ENCODE data around the gene ABCA4.

ABCA4 gene

DNA sequence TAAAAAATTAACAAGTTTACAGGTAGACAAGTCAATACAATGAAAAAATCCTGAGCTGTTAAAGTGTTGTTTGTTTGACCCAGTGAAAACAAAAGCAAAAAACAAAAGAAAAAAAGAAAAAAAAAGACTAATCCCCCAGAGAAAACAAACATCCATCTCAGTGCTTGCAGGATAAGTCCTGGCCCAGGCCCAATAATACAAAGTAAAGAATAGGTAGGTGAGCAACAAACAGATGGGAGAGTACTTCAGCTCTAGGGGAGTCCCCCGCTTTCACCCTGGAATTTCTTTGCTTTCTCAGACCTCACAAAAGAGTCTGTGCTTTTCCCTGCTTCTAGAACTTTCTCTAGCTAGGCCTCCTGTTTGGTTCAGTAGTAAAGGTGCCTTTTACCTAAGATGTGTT is 70.3 kb downstream of the ABCA4 start:
- DNase-seq (ENCODE audit: low read depth in 2 of 2), result no peak

DNA sequence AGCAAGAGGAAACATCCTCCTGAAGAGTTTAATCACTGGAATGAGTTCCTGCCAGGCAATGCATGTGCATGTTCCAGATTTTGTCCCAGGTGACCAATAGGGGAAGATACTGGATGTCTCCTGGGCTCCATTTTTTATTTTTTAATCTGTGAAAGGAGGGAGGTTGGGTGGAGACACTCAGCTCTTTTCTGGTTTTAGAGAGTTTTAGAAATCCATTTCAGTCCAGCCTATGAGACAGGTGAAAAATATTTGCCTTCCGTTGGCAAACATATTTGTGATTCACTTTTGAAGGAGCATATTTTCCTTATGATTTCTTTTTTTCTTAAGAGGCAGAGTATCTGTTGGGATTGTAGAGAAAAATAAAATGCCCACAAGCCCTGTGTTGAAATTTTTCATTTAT is 70.7 kb downstream of the ABCA4 start:
- no peak for DNase-seq (ENCODE audit: low read depth in 2 of 2)

DNA sequence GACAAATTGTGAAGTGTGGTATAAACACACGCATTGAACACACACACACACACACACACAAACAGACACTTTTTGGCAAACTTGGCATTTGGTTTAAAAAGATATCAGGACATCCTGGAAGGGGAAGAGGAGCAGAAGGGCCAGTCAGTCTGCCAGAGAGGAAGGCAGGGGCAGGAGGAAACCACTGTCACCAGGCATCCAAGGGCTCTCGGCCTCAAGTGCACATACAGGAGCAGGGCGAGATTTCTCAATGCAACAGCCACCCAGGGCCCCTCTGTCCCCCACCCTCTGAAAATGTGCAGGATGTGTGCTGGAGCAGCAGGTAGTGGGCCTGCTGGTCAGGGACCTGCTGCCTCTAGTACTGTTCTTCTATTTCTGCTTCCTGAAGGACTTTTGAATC is 71.2 kb downstream of the ABCA4 start:
- no peak for DNase-seq (ENCODE audit: low read depth in 2 of 2)

DNA sequence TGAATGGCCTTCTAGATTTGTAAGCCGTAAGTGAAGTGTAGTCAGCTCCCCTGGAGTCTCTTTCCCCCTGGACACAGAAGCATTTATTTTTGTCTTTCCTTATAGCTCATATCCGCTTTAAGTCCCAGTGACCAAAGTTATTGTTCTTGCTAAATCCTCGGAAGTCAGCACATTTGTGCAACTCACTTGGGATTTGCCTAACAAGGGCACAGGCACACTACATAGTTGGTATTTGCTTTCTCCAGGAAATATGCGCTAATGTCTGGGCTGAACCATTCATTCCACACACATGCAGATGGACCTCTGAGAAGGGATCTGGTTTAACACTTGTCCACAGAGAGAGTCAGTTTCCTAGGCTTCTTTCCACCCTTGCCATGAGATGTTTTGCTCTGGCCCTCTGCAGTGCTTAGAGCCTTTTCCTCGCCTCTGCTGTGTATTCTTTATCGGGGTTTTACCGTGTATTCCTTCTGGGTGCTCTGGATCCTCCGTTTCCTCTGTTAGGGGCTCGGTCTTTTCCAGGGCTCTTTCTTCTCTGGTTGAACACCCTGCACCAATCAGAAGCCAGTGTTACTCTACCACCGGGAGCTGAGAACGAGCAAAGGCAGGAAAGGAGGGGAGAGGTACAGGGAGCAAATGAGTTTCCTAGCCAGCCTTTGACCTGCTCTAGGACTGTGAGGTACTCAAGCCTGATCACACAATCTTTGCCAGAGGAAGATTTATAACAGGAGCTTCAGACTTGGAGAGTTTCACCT is 72.4 kb downstream of the ABCA4 start:
- DNase-seq (ENCODE audit: low read depth in 2 of 2), result no peak

DNA sequence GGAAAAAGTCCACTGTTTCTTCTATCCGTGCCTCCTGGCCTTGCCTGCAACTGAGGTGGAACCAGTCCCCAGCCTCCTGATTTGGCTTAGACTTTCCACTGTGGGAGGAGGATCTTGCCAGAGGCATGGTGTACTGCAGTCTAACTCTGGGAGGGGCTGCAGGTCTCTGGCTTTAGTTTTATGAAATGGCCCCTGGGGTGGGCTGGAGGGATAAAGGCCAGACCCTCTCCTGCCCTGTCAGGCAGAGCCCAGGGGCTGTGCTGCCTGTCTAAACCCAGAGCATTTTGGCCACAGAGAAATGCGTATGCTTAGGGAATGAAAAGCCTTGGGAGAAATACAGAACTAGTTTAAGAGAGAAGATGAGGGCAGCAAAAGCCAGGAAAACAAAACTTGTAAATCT is 73.0 kb downstream of the ABCA4 start:
- no peak for DNase-seq (ENCODE audit: low read depth in 2 of 2)

DNA sequence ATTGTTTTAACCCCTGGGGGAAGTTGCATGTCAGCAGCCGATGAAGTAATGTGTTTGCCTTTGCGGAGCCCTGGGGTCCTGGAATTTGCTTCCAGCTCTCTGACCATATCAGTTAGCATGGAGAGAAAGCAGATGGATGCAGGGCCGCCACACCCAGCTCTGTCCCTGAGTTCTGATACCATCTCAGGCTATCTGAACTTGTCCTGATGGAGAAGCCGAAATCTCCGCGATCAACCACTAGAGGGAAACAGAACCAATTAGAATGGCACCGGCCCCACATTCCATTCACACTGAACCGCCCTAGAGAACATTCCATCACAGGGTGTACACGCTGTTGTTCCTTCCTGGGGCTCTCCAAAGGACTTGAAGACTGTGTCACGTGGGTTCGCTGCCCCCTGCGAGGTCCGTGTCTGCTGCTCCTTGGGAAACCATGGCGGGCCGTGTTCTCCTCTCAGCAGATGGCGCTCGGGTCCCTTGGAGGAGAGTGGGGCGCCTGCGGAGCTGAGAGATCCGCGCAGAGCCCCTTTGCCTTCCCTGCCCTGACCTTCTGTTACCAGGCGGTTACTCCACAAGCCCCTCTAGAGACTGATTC is 75.4 kb downstream of the ABCA4 start:
- DNase-seq (ENCODE audit: low read depth in 2 of 2), result peak; percentile 11 to 33

DNA sequence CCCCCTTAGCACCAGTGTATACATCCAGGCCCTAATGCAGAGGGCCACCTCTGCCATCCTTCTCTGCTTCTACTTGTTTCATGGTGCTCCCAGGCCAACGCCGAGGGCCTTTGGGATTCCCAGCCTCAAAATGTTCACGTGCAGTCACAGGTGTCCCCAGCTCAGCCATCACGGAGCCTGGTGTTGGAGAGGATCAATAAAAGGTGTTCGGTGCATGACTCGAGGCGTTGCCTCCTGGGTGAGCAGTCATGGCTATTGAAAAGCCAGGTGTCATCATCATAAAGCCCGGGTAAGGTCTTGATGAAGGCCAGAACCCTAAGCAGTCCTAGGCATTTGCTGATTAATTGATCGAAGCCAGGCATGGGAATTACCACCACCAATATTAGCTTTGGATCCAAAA is 76.1 kb downstream of the ABCA4 start:
- no peak for DNase-seq (ENCODE audit: low read depth in 2 of 2)

DNA sequence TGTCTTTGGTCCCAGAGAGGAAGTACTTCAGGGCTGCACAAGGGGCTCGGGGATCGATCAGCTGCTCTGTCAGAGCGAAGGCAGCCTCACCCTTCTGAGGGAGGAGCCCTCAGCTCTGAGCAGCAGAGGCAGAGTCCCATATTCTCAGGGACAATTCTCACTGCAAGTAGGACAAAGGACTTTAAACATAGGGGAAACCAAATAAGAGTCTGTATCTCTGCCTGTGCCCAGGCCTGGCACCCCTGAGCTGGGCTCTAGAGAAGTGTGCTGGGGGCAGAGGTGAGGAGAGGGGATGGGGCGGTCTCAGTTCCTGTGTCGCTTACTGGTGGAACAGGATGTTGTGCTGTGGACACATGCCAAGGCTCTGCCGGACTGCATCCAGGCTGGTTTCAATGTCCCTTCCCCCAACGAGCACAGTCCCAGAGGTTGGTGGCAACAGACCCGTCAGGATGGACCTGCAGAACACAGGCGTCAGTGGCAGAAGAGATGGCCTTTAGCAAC is 76.6 kb downstream of the ABCA4 start:
- DNase-seq (ENCODE audit: low read depth in 2 of 2), result no peak

DNA sequence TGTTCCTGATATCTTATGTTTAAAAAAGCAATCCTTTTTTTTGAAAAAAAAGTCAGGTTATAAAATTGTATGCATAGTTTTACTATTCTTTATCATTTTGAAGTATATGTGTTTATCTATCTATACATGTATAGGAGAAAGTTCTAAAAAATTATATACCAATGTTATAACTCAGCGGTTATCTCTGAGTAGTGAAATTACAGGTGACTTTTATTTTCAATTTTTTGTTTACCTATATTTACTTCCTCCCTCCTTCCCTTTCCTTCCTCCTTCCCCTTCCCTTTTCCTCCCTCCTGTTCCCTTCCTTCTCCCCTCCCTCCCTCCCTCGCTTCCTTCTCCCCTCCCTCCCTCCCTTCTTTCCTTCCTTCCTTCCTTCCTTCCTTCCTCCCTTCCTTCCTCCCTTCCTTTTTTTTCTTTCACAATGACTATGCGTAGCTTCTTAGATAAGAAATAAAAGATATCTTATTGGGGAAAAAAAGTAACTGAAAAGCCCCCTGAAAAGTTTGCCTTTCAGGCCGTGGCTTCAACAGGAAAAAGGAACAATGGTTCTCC is 77.1 kb downstream of the ABCA4 start:
- no peak for DNase-seq (ENCODE audit: low read depth in 2 of 2)

DNA sequence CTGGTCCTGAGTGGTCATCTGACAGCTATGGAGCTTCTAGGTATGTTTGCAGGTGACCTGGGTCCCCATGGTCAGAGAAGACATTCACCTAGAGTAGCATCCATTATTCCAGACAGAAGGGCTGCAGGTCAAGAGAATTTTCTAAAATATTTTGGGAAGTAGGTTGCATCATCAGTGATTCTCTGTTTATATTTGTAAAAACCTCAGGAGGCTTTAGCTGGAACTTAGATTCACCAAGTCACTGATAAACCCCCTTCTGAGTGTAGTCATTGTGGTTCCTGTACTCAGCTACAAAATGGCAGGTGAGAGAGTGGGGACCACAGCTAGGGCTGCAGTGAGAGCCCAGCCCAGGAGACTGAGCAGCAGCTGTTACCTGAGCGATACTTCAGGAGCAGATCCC is 78.6 kb downstream of the ABCA4 start:
- no peak for DNase-seq (ENCODE audit: low read depth in 2 of 2)

DNA sequence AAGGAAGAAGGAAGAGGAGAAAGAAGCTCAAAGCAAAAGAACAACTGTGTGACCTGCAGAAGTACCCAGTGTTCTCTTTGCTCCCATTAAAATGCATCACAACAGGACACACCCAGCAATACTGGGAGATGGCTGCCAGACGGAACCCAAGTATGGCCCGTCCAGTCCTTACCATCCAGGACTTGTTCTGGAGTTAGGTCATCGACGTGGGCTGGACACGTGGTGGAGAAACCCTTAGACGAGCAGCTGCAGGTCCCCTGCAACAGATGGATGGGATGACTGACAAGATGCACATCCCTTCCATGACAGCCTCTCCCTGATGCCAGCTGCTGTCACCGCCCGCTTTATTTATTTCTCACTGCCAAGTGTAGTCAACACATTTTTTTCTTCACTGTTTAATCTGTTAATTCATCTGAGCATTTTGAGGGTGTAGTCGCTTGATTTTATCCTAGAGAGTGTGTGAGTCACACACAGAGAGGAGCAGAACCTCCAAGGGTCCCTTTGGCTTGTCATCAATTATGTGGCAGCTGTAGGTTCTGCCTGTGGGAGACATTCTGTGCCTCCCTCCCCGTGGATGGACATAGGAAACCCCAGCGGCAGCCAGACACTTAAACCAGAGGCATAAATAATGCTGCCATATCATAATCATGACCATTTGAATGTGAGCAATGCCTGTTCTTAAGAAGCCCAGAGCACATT is 80.9 kb downstream of the ABCA4 start:
- DNase-seq (ENCODE audit: low read depth in 2 of 2), result no peak

DNA sequence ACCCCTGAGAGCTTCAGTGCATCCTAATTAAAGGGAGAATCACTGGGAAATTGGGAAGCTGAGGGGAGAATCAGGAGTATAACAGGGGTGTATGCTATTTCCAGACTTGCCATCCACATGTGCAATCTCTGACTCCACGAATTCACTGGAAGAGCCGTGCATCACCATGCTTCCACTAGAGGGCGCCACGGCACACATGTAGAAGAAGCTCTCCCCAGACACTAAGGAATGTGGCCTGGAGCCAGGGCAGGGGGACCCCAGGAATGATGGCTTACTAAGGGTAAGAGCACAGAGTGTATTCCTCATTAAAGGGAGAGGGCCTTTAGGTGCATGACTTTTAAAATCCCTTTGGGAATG is 81.5 kb downstream of the ABCA4 start:
- peak; percentile 46 to 49 for DNase-seq (ENCODE audit: low read depth in 2 of 2)

DNA sequence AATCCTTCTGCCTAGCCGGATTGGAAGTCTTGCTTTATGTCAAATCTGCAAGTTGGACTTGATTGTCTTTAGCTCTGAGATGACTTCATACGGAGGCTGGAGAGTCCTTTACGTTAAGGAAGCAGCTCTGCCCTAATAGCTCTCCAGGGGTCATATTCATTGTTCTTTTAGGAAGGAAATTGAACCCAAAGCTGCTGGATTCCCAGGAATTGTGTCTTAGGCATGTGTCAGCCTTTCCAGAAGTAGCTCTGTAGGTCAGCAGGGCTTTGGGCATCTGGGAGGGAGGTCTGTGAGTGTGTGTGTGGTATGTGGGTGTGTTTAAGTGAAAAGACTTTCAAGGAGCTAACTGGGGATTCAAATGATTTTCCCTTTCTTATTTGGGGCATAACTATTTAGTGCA is 82.4 kb downstream of the ABCA4 start:
- no peak for DNase-seq (ENCODE audit: low read depth in 2 of 2)

DNA sequence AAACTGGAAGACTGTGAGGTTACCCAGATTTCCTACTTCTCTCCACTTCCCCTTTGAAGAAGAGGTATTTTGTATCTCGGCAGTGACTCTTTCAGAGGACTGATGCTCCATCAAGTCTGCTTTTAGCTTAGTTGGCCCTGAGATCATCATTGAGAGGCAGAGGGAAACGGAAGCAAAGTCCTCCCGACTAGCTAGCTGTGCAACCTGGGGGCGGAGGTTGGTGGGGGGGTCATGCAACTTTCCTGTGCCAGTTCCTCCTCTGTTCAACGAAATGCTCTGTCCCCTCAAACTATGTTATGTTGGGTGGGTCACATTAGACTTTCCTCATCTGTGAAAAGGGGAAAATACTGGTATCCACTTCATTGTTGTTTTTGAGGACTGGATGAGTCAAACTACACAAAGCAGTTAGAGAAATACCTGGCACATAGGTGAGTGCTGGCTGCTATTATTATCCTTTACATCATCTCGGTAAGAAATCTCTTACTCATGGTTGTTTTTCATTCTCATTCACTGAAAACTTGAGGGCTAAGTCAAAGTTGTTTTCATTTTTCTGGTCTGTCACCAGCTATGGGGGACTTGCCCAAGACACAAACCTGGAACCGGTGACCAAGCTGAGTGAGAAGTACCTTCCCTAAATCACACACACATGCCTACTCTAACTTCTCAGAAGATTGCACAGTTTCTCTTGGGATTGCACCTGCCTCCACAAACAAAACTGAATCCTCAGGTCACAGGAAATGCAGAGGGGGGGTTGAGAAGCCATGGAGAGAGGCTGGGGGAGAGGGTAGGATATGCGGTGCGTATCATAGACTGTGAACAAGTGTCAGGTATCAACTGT is 83.3 kb downstream of the ABCA4 start:
- no peak for DNase-seq (ENCODE audit: low read depth in 2 of 2)

DNA sequence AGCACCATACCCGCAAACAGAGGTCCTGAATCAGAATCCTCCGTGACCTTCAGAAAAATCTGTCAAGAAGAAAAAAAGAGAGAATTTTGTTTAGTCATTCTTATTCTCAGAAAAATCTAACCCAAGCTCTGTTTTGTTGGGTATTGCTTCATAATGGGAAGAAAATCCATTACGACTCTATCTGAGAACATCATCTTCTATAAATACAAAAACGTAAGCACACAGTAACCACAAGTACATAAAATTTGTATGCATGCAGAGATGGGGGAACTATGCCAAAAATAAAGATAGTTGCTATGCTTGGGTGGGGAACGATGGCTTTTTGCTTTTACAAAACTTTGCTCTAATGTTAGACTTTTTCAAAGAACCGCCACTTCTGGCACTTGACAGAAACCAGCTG is 84.2 kb downstream of the ABCA4 start:
- DNase-seq (ENCODE audit: low read depth in 2 of 2), result no peak

DNA sequence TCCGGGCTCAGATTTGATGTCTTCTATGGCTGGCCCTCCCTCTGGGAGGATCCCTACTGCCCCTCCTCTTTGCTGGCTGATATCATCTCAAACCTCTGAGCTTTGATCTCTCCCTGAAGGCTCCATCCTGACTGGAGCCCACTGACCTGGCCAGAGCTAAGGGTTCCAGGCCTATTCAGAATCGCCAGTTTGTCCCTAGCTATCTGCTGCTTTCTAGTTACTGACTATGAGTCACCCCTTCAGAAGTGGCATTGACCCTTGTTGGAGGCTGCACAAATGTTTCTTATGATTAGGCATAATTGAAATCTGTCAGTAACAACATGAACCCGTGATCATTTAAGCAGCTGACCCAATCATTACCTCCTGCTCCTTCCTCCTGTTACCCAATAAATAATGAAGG is 87.1 kb downstream of the ABCA4 start:
- no peak for DNase-seq (ENCODE audit: low read depth in 2 of 2)

DNA sequence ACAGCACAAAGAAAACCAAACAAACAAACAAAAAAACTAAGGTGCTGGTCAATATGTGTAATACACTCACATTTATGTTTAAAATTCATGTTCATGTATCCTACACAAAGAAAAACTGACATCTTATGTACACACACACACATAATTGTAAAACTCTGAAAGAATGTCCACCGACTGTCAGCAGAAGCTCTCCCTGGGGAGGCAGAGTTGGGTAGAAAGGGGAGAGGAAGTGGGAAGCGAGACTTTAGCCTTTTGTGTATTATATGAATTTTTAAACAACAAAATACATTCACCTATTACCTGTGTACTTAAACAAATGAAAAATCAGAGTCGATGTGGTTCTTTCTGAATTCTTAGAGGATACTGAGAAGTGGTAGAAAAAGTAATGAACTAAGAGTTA is 88.3 kb downstream of the ABCA4 start:
- no peak for DNase-seq (ENCODE audit: low read depth in 2 of 2)

DNA sequence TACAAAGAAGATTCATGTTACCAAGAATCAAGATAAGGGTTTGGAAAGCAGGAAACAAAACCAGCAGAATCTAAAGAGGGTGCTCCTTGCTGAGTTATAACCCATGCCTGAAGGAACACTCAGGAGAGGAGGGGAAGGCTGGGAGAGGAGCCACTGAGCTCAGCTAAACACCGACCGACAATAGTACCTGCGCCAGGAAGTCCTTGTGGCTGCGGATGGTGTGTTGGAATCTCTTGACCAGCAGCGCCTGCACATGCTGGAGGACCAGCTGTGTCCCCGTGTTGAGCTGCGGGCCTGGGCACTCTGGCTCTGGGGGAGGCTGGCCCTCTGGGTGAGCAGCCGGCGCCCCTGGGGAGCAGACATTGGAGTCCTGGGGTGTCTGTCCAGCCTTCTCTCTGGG is 89.4 kb downstream of the ABCA4 start:
- DNase-seq (ENCODE audit: low read depth in 2 of 2), result no peak

DNA sequence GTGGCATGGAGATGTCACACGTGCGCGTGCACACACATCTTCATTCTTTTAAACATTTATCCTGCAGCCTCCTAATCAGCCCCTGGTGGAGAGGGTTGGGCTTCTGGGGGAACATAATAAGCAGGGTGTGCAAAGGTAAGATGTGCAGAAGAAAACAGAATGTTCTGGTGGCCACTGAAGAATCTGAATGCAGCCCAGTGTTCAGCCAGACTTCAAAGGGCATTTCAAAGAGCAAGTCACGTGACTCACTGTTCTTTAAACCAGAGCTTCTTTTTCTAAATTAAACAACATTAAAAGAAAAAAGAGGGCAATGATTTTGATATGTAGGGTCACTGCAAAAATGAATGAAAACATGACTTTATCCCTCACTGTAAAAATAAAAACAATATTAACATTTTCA is 89.8 kb downstream of the ABCA4 start:
- DNase-seq (ENCODE audit: low read depth in 2 of 2), result no peak

DNA sequence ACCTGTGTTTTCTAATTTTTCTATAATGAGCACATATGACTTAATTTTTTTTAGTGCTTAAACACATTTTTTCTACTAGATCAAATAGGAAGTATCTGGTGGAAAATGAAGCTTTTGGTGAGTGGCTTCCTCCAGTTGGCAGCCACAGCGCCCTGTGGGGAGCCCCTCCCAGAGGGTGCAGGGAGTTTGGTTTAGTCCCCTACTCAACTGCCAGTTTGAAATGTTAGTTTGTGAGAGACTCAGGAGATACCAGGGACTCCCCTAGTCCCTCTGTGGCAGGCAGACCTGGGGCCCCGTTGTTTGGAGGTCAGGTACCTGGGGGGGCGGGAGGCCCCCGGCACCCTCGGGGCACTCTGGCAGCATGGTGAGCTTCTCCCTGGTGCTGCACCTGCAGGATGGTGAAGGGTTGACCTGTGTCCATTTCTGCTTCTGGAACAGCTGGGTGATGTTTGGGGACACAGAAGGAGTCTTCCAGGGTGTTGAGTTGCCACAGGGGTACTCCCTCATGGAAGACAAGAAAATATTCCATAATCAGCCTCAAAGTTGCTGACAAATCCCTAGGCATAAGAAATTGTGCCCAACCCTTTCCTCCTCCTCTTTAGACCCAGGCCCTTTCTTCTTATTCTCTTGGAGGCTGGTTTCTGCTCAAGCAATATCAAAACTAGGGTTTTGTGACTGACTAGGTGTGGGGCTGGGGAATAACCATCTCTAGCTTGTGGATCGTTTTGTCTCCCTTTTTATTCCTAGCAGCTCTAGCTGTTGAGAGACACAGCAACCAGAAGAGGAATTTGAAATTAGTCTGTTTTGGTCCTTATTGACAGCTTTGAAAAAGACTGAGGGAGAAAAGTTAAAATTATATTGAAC is 91.6 kb downstream of the ABCA4 start:
- no peak for DNase-seq (ENCODE audit: low read depth in 2 of 2)
